DOHH2 (cell line): ENCODE data around the gene HCN2.
"Not testable (repeated sequence)": the region's sequence is repeated elsewhere in the genome, so short reads cannot be mapped to it uniquely, and the experiment has no call there.

Experiments used
- CTCF ChIP-seq: fragments of 200-600 bp; sonication (generic); IDR thresholded peaks from one replicate; pipeline ENCODE4 v1.5.1; 2014; ENCODE audit warnings: antibody characterized with exemption, mild to moderate bottlenecking, low read depth, low read length; ENCODE audit not compliant: poor library complexity, severe bottlenecking
- EZH2phosphoT487 ChIP-seq: fragments of 200-600 bp; sonication (generic); IDR thresholded peaks from 2 replicates; pipeline ENCODE4 v1.6.1; 2017; ENCODE audit warnings: borderline replicate concordance, mild to moderate bottlenecking, antibody characterized with exemption, low read length, moderate library complexity, mixed read lengths

GRCh38 chr19:605061-605971 lies 15.6 kb downstream of the HCN2 start:
- TF ChIP-seq CTCF: peak; percentile 85
- not testable (repeated sequence) for TF ChIP-seq EZH2phosphoT487
